Hepatocyte (in vitro differentiated cells): ENCODE data around the gene ZDHHC1. TPM values are rescaled to one million over a fixed set of nuclear protein-coding genes. Genes with fewer than 3 reads are reported as not detected.

Experiments used
- DNase-seq: peaks from one replicate; pipeline ENCODE4 v3.0.0-alpha.2; 2016; ENCODE audit warnings: low spot score
- H2AFZ ChIP-seq: fragments of 200-600 bp; sonication (generic); 2 replicates; pipeline ENCODE4 v1.6.0; 2016; ENCODE audit warnings: antibody characterized with exemption, mild to moderate bottlenecking
- H3K27ac ChIP-seq: fragments of 200-600 bp; sonication (generic); 2 replicates; pipeline ENCODE4 v1.5.1; 2016; ENCODE audit warnings: mild to moderate bottlenecking
- H3K27me3 ChIP-seq: fragments of 200-600 bp; sonication (generic); 2 replicates; pipeline ENCODE4 v1.6.1; 2016
- H3K36me3 ChIP-seq: fragments of 200-600 bp; sonication (generic); replicated peaks from 2 replicates; pipeline ENCODE4 v1.5.1; 2016; ENCODE audit warnings: low read depth; ENCODE audit not compliant: insufficient read depth
- H3K4me1 ChIP-seq: fragments of 200-600 bp; sonication (generic); 2 replicates; pipeline ENCODE4 v1.5.1; 2016; ENCODE audit warnings: mild to moderate bottlenecking, moderate library complexity; ENCODE audit not compliant: insufficient read depth
- H3K4me2 ChIP-seq: fragments of 200-600 bp; sonication (generic); 2 replicates; pipeline ENCODE4 v1.6.0; 2016
- H3K4me3 ChIP-seq: fragments of 200-600 bp; sonication (generic); 2 replicates; pipeline ENCODE4 v1.5.1; 2016; ENCODE audit warnings: mild to moderate bottlenecking
- H3K79me2 ChIP-seq: fragments of 200-600 bp; sonication (generic); 2 replicates; pipeline ENCODE4 v1.6.0; 2017; ENCODE audit warnings: mild to moderate bottlenecking
- H3K9me2 ChIP-seq: fragments of 200-600 bp; sonication (generic); replicated peaks from 2 replicates; pipeline ENCODE4 v1.6.0; 2017; ENCODE audit warnings: mild to moderate bottlenecking; ENCODE audit not compliant: insufficient read depth
- H3K9me3 ChIP-seq: fragments of 200-600 bp; sonication (generic); 2 replicates; pipeline ENCODE4 v1.5.1; 2016; ENCODE audit warnings: low read depth, mild to moderate bottlenecking
- H4K20me1 ChIP-seq: fragments of 200-600 bp; sonication (generic); 2 replicates; pipeline ENCODE4 v1.6.0; 2016; ENCODE audit warnings: mild to moderate bottlenecking; ENCODE audit not compliant: insufficient read depth, poor library complexity, severe bottlenecking
- CTCF ChIP-seq: fragments of 200-600 bp; sonication (generic); IDR thresholded peaks from 2 replicates; pipeline ENCODE4 v1.5.1; 2016; ENCODE audit warnings: antibody characterized with exemption, mild to moderate bottlenecking; ENCODE audit not compliant: poor library complexity
- EZH2 ChIP-seq: fragments of 200-600 bp; sonication (generic); IDR thresholded peaks from 2 replicates; pipeline ENCODE4 v1.6.1; 2016; ENCODE audit warnings: antibody characterized with exemption, mild to moderate bottlenecking, borderline replicate concordance
- EZH2phosphoT487 ChIP-seq: fragments of 200-600 bp; sonication (generic); IDR thresholded peaks from one replicate; pipeline ENCODE4 v1.6.1; 2018; ENCODE audit warnings: antibody characterized with exemption, mild to moderate bottlenecking, low read depth, moderate library complexity; ENCODE audit not compliant: unreplicated experiment, severe bottlenecking
- WGBS: methylation state at CpG from one replicate; pipeline ENCODE4 v1.1.6; 2016; ENCODE audit warnings: low lambda C conversion rate; ENCODE audit errors: missing lambda C conversion rate; 5-methylcytosine and 5-hydroxymethylcytosine counted together
- polyA plus RNA-seq: library from polyadenylated mRNA; unstranded; fragments of >200 nt; fragmentation: Nextera tagmentation; extraction: Ambion mirVana; gene quantifications from 2 replicates; pipeline ENCODE4 v1.2.1, GENCODE V29; 2016
- total RNA-seq: library from RNA; depleted of rRNA; stranded (reverse); fragments of >200 nt; gene quantifications from 2 replicates; pipeline ENCODE4 v1.2.3, GENCODE V29; 2014

ZDHHC1 gene
- total and polyA plus RNA-seq, 2 experiments from 2014 or later: 5.9 to 10.6 TPM

- WGBS: 90% methylated on average over 3 of the region's 3 CpGs
- H3K9me3 ChIP-seq: no peaks in the 10 kb centered on the region
- H3K4me2 ChIP-seq: no peak overlapping the region
- no peaks in the 10 kb centered on the region for H3K9me2 ChIP-seq
- no peaks in the 10 kb centered on the region for H3K27me3 ChIP-seq
- DNase-seq: no peak
- H2AFZ ChIP-seq: no peak overlapping the region
- H3K79me2 ChIP-seq: peaks cover 13% of the 10 kb centered on the region
- TF ChIP-seq CTCF (no peak), EZH2phosphoT487 (no peak)
- H3K27ac ChIP-seq: no peak overlapping the region
- no peaks in the 10 kb centered on the region for H3K36me3 ChIP-seq
- H3K4me3 ChIP-seq: no peak overlapping the region
- H3K4me1 ChIP-seq: peaks cover 22% of the 10 kb centered on the region
- peaks cover 62% of the 10 kb centered on the region for H4K20me1 ChIP-seq
Observed at GRCh38 chr16:67445441-67445912, 29.2 kb upstream of the ZDHHC1 start.

GRCh38 chr16:67445126-67445426, 28.8 kb upstream of the ZDHHC1 start:
- no peaks in the 10 kb centered on the region for H3K9me2 ChIP-seq
- H3K79me2 ChIP-seq: peaks cover 13% of the 10 kb centered on the region
- no peaks in the 10 kb centered on the region for H3K27me3 ChIP-seq
- no peaks in the 10 kb centered on the region for H3K9me3 ChIP-seq
- DNase-seq: no peak
- no peak overlapping the region for H3K4me2 ChIP-seq
- peaks cover 22% of the 10 kb centered on the region for H3K4me1 ChIP-seq
- no peak overlapping the region for H3K4me3 ChIP-seq
- WGBS: 97% methylated on average over 7 of the region's 7 CpGs
- no peak overlapping the region for H3K27ac ChIP-seq
- TF ChIP-seq EZH2: no peak
- no peak for TF ChIP-seq EZH2phosphoT487
- H2AFZ ChIP-seq: no peak overlapping the region
- peaks cover 59% of the 10 kb centered on the region for H4K20me1 ChIP-seq
- H3K36me3 ChIP-seq: no peaks in the 10 kb centered on the region

DNA sequence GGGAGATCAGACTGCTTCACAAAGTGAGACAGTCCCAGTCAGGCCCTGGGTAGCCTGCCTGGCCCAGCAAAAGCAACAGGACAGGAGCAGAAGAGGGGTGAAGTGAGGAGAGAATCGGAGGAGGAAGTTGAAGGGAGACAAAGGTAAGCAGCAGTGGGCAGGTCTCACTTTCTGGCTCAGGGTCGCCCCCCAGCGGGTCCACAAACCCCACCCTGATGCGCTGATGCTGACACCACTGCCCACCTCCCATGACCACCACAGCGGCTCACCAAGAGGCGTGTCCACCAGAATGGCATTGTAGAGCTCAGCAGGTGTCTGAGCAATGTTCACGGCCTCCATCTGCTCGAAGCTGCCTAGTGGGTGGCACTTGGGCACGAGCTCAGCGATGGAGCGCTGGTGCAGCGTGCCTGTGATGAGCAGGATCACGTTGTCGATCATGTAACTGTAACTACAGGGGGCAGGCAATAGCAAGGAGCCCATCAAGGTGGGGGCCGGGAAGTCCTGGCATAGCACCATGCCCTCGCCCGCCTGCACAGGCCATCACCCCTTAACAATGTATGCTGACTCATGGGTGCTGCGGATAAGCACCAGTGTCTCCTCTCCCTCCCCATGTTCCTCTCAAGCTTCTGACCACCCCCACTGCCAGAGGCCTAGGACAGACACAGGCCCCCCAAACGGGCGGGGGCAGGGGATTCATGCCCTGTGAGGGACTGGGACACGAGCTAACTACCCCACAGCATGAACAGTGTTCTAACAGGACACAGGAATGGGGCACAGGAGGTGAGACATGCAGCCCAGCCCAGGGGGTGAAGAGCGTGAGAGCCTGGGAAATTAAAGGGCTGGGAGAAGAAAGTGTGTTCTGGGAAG, 28.2 kb upstream of the ZDHHC1 start:
- Histone ChIP-seq H3K79me2 (peaks cover 12% of the 10 kb centered on the region), H3K4me1 (peaks cover 22% of the 10 kb centered on the region), H4K20me1 (peaks cover 57% of the 10 kb centered on the region), H3K36me3 (no peaks in the 10 kb centered on the region), H3K27ac (no peak overlapping the region), H3K4me2 (no peak overlapping the region), H3K9me3 (no peaks in the 10 kb centered on the region), H3K9me2 (no peaks in the 10 kb centered on the region), H2AFZ (no peak overlapping the region), H3K4me3 (no peak overlapping the region), H3K27me3 (no peaks in the 10 kb centered on the region)
- TF ChIP-seq CTCF (no peak), EZH2phosphoT487 (no peak), EZH2 (no peak)
- no peak for DNase-seq
- 89% methylated on average over 22 of the region's 22 CpGs for whole genome bisulfite sequencing

DNA sequence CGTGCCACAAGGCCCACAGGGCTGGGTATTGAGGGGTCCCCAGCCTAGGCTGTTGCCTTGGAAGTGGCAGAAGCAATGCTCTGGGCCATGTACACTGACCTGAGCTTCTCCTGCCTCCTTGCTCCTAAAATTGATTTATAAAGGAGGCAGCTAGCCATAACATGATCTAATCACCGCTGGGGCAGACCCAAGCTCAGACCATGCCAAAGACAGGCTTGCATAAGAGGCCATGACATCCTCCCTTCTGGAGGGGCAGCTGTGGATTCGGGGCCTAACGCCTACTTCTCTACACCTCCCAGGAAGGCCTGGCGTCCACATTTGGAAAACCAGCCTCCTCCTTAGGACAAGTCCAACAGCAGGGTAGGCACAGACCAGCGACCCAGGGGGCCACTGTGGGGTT, 27.0 kb upstream of the ZDHHC1 start:
- Histone ChIP-seq H3K4me2 (no peak overlapping the region), H3K9me2 (no peaks in the 10 kb centered on the region), H3K36me3 (no peaks in the 10 kb centered on the region), H3K27ac (no peak overlapping the region), H3K4me1 (peaks cover 22% of the 10 kb centered on the region), H3K79me2 (peaks cover 6% of the 10 kb centered on the region), H3K27me3 (no peaks in the 10 kb centered on the region), H2AFZ (no peak overlapping the region), H3K9me3 (no peaks in the 10 kb centered on the region), H4K20me1 (peaks cover 47% of the 10 kb centered on the region), H3K4me3 (no peak overlapping the region)
- 95% methylated on average over 6 of the region's 6 CpGs for WGBS
- DNase-seq: no peak
- TF ChIP-seq EZH2phosphoT487: no peak
- no peak for TF ChIP-seq EZH2
- TF ChIP-seq CTCF: no peak
